Lung (tissue), 12 donors: ENCODE measurements around the gene HES5. TPM values are rescaled to one million over a fixed set of nuclear protein-coding genes. Genes with fewer than 3 reads are reported as not detected.
A peak's percentile ranks its signal among the peaks of the same experiment; 100 is the strongest.

Experiments
- ATAC-seq: fragments of 200-7000 bp; cut with Tn5 transposase; one replicate; pipeline ENCODE4 v1.9.1; 2020; ENCODE audit warnings: moderate number of reproducible peaks; ENCODE audit not compliant: insufficient read depth, low FRiP score
- DNase-seq, 3 donors: peaks; one replicate each; pipeline ENCODE4 v3.0.0-alpha.2; 2013 to 2017
- H3K27ac ChIP-seq, 2 donors: one replicate each; pipeline ENCODE4 v1.5.1; 2013; ENCODE audit warnings: mild to moderate bottlenecking in 2 of 2, moderate library complexity in 2 of 2, control low read depth in 1 of 2, inconsistent platforms in 1 of 2, low read depth in 1 of 2, low read length in 1 of 2
- H3K27me3 ChIP-seq, 3 donors: one replicate each; pipeline ENCODE4 v1.5.1; 2013; ENCODE audit warnings: low read length in 2 of 3; ENCODE audit not compliant: control insufficient read depth in 3 of 3, insufficient read depth in 3 of 3
- H3K36me3 ChIP-seq, 4 donors: one replicate each; pipeline ENCODE4 v1.5.1; 2013; ENCODE audit warnings: low read length in 4 of 4, mild to moderate bottlenecking in 1 of 4, moderate library complexity in 1 of 4; ENCODE audit not compliant: control insufficient read depth in 4 of 4, insufficient read depth in 4 of 4
- H3K4me1 ChIP-seq, 5 donors: one replicate each; pipeline ENCODE4 v1.5.1; 2013; ENCODE audit warnings: low read length in 5 of 5, mild to moderate bottlenecking in 2 of 5, moderate library complexity in 1 of 5; ENCODE audit not compliant: control insufficient read depth in 5 of 5, insufficient read depth in 5 of 5
- H3K4me3 ChIP-seq: one replicate; pipeline ENCODE4 v1.5.1; 2013; ENCODE audit warnings: mild to moderate bottlenecking, control low read depth, moderate library complexity
- H3K9ac ChIP-seq, 2 donors: one replicate each; pipeline ENCODE4 v1.5.1; 2013; ENCODE audit warnings: low read length in 2 of 2, control low read depth in 1 of 2; ENCODE audit not compliant: insufficient read depth in 1 of 2
- H3K9me3 ChIP-seq, 4 donors: one replicate each; pipeline ENCODE4 v1.5.1; 2013; ENCODE audit warnings: low read length in 3 of 4, mild to moderate bottlenecking in 1 of 4, moderate library complexity in 1 of 4; ENCODE audit not compliant: control insufficient read depth in 4 of 4, insufficient read depth in 3 of 4
- CTCF ChIP-seq: IDR thresholded peaks from 2 replicates; pipeline ENCODE4 v1.5.1; 2012; ENCODE audit warnings: mild to moderate bottlenecking; ENCODE audit errors: control extremely low read depth, extremely low read depth
- WGBS, 2 donors: extraction: QIAGEN DNeasy Blood & Tissue Kit; methylation state at CpG; one replicate each; pipeline ENCODE4 v1.1.7; 2013; 5-methylcytosine and 5-hydroxymethylcytosine counted together
- polyA plus RNA-seq, 2 donors: library from polyadenylated mRNA; stranded (reverse); fragments of 200-250 nt; gene quantifications; one replicate each; pipeline ENCODE4 v1.2.1, GENCODE V29; 2013
- total RNA-seq, 2 donors: library from RNA; depleted of rRNA in 1 of 2; stranded (reverse); fragments of >200 nt in 1 of 2; gene quantifications; one replicate each; pipeline ENCODE4 v1.2.1, GENCODE V29; 2014 to 2021
- donor health status: control.
- donor health status: control.
- donor health status: Bipolar disorder and iron deficiency.
- donor health status: healthy.
- donor health status: DM: yes; HTN: yes; CAD: no.

The HES5 gene
- total and polyA plus RNA-seq, 4 donors, result 0.16 to 1.00 (median 0.36) TPM

GRCh38 chr1:2556678-2557481, 26.8 kb upstream of the HES5 start:
- no peak for TF ChIP-seq CTCF
- H3K27me3 ChIP-seq, result no peaks in the 10 kb centered on the region
- peak overlapping the region; percentile 58 to 95 for H3K27ac ChIP-seq
- peaks cover 0 to 36% (median 0%) of the 10 kb centered on the region in 4 donors for H3K36me3 ChIP-seq
- H3K4me3 ChIP-seq, result peak overlapping the region; percentile 73
- H3K4me1 ChIP-seq, result peaks cover 0 to 32% (median 16%) of the 10 kb centered on the region in 5 donors
- WGBS, 2 donors, result 7 to 9% methylated on average over 24 of the region's 24 CpGs
- H3K9ac ChIP-seq, result peak overlapping the region; percentile 67 to 82
- ATAC-seq (peak; percentile 9), DNase-seq (no peak)
- no peaks in the 10 kb centered on the region for H3K9me3 ChIP-seq

- Histone ChIP-seq H3K27me3 (no peaks in the 10 kb centered on the region), H3K27ac (peak within 1 kb of the TSS; percentile 58 to 95), H3K9me3 (no peaks in the 10 kb centered on the region), H3K36me3 (peaks cover 0 to 30% (median 0%) of the 10 kb centered on the region in 4 donors), H3K4me1 (peaks cover 0 to 32% (median 16%) of the 10 kb centered on the region in 5 donors), H3K4me3 (peak within 1 kb of the TSS; percentile 73), H3K9ac (peak within 1 kb of the TSS; percentile 67 to 82)
- ATAC-seq (peak; percentile 48), DNase-seq (peak; percentile 66 to 77 (median 74))
- no peak for TF ChIP-seq CTCF
- 0% methylated on average over 15 to 16 of the region's 16 CpGs for WGBS, 2 donors
Observed at GRCh38 chr1:2556277-2556677, 26.2 kb upstream of the HES5 start, which contains the start of gene TNFRSF14. Gene TNFRSF14, plus strand, starts transcription at chr1:2556371. Its CDS starts 294 bp downstream, at chr1:2556665.

GRCh38 chr1:2555634-2556276, 25.7 kb upstream of the HES5 start:
- peaks cover 0 to 32% (median 16%) of the 10 kb centered on the region in 5 donors for H3K4me1 ChIP-seq
- peak overlapping the region; percentile 67 to 82 for H3K9ac ChIP-seq
- H3K27me3 ChIP-seq, result no peaks in the 10 kb centered on the region
- DNase-seq (peak; percentile 51 to 71 (median 57)), ATAC-seq (peak; percentile 16)
- H3K9me3 ChIP-seq, result no peaks in the 10 kb centered on the region
- peak overlapping the region; percentile 58 to 95 for H3K27ac ChIP-seq
- TF ChIP-seq CTCF, result no peak
- peaks cover 0 to 25% (median 0%) of the 10 kb centered on the region in 4 donors for H3K36me3 ChIP-seq
- WGBS, 2 donors, result 2 to 3% methylated on average over 26 of the region's 26 CpGs
- H3K4me3 ChIP-seq, result peak overlapping the region; percentile 73
